NCI-H510A treated with DMSO at 0.1 percent for 48 hours (cell line): ENCODE measurements around the gene NUBP2.
A peak's percentile ranks its signal among the peaks of the same experiment; 100 is the strongest.

Experiments
- DNase-seq: peaks from one replicate; lab custom pipeline; 2025; lab: John Stamatoyannopoulos, UW

The NUBP2 gene

DNA sequence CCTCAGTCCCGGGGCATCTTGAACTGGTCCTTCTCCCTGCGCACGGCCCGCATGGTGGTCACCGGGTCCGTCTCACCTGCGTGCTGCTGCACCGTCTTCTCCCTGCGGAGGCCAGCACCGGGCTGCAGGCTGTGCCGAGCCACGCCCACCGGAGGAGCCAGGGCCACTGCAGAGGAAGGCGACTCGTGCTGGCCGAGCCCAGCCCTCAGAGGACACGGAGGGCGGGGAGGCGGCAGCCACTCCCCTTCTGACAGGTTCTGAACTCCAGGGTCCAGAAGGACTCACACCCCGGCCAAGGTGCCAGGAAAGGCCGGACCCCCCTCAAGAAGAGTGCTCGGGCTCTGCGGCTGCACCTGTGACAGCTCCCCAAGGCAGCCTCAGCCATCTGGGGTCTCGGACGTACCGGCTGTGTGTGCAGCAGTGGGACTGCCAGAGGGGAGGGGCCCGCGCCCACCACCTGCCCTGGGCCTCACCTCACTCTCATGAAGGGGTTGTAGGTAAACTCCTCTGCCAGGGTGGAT, 26.6 kb downstream of the NUBP2 start:
- no peak for DNase-seq

DNA sequence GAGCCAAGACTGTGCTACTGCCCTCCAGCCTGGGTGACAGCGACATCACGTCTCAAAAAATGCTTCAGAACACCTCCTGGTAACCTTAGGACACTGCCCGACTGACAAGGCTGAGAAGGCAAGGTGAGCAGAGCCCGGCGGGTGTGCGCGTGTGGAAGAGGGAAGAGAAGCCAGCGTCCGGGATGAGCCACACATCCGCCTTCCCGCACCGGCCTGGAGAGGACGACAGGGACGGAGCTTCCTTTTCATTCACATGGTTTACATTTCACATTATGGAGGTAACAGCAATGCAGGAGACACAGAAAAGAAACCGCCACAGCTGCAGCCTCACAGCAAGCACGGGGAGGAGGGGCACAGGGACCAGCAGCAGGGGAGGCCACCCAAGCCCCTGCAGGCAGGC, 27.3 kb downstream of the NUBP2 start:
- no peak for DNase-seq

DNA sequence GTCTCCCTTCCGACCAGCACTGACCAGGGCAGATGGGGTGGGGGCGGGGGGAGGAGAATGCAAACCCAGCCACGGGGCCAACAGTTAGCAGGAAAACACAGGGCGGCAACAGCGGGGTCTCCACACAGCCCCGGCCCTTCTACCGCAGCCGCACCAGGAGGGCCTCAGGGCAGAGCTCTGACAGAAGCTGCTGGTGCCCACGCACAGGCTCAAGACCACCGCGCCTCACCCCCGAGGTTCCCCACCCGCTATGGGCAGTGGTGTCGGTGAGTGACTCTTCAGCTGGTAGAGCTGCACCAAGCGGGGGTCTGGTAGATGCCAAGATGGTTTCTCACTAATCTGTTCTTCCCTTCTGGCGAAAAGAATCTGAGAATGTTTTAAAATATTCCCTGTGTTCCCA, 27.8 kb downstream of the NUBP2 start:
- no peak for DNase-seq

DNA sequence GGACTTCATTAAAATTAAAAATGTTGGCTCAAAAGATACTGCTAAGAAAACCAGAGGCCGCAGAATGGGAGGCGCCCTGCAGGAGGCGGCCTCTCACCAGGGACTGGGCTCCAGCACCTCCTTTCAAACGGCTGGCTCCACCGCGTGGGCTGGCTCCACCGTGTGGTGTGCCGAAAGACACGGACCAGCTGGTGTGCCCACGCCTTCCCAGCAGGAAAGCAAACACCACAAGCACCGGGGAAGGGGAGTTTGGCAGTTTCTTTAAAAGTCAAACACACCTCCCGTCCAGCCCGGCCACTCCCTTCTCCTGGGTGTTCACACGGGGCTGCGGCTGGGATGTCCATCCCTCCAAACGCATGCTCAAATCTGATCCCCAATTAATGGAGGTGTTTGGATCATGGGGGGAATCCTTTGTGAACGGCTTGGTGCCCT, 30.0 kb downstream of the NUBP2 start:
- peak; percentile 32 for DNase-seq

DNA sequence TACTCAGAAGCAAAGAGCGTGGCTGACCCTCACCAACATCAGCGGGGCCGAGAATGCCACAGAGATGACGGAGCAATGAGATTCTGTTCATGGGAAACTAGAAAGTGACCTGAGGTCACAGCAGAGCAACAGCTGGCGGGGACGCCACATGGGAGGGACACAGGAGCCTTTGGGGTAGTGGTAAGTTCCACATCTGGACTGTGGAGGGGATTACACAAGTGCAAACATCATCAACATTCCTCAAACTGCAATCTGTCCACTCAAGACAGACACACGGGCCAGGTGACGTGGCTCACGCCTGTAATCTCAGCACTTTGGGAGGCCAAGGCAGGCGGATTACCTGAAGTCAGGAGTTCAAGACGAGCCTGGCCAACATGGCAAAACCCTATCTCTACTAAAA, 32.7 kb downstream of the NUBP2 start:
- DNase-seq = no peak

DNA sequence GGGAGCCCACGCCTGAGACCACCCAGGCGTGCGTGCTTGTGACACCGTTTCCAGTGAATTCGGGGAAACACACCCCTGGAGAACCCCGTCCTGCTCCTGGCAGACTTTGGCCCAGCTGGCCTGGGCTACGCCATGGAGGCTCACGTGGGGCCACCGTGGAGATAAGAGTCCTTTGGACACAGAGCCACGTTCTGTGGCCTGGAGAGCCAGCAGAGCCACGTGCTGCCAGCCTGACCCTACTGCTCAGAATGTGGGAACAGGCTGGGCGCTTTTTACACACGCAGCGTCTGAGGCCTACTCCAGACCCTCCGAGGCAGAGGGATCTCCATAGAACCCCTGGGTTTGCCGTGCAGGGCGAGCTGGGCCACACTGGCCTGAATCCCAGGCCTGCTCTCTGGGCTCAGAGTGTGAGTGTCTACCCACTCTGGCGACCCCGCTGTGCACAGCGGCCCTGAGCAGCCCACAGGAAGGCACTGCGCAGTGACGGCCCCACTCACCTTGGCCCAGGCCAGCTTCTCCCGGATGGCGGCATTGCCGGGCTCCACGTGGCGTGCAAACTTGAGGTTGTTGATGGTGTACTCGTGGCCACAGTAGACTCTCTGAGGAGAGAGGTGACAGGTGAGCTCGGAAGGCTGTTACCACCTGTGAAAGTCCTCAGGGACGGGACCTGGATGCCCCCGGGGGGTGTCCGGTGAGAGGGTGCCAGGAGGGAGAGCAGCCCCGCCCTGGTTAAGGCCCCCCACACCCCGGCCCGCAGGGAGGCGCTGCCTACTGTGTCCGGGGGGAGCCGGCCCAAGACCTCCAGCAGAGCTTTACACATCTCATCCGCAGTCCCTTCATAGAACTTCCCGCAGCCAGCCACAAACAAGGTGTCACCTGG, 33.9 kb downstream of the NUBP2 start:
- no peak for DNase-seq

DNA sequence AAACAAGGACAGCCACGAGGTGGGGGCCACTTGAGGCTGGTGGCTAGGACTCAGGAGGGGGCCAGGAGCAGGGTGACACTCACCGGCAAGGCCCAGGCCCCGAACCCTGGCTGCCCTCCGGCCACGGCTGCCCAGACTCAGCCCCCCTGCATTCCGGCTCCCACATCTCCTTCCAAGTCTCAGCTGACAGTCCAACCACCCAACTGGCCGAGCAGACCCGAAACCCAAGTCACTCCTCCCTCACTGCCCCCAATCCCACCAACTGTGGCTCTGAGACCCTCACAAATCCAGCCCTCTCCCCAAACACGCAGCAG, 34.5 kb downstream of the NUBP2 start:
- DNase-seq = no peak

DNA sequence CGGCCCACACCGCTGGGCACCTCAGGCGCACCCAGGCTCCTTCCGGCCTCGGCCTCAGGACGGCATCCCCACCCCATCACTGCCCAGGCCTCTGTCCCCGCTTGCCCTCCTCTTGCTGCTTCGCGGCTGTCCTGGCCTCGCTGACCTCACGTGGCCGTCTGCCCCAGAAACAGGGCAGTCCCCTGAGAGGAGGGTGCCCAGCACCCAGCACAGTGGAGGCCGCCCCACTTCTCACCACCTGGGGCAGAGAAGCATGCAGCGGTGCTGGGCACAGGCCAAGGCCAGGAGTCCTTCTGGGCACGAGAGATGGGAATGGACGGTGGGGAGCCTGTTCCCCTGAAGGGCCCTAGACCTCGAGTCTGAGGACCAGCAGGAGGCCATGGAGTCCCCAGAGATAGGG, 35.0 kb downstream of the NUBP2 start:
- DNase-seq = no peak

DNA sequence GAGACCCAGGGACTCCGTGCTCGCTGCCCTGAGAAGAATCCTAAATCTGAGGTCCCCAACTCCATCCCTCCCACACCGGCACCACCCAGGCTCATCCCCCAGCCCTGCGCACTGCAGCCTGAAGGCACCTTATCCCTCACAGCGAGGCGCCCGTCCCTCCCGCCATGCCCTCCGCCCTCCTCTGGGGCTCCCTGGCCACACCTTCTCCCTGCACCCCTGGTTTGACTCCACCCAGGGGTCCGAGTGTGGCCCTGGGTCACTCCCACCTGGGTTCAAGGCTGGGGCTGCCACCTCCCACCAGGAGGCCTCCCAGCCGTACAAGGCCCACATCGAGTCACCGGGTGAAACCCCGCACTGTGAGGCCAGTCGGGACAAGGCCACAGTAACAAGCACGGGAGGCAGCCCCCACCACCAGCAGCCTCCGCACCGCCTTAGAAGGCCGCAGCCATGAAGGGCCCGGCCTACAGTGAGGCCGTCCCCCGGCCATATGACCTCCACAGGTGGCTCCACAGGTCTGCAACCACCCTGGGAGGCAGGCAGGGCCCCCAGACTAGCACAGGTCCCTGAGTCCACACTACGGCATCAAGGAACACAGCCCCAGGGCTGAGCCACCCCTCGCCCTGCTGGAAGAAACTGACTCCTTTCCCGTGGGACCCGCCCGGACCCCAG, 35.6 kb downstream of the NUBP2 start:
- no peak for DNase-seq

DNA sequence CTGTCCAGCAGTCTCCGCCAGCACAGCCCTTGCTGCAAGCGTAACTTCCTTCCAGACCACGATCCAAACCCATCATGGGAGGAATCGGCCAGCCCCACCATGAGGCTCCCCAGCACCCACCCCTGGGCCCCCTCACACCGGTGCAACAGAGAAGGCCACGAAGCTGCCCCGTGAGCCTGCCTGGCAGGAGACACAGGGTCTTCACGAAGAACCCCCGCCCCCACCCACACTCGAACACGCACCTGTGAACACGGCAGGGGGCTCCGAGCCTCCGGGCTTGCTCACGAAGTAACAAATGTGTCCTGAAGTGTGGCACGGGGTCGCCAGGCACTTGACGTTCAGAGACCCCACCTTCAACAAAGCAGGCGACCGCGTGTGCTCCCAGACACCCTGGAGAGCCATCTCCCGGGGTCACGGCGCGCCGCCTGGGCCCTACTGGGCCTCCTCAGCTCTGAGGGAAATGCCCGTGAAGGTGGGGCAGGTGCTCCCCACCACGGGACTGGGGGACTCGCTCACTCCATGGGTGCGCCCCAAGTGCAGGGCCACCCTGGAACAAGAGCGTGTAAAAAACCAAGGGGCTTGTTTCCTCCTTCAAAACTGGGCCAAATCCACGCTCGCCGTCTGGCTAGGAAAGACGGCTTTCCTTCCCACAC, 36.2 kb downstream of the NUBP2 start:
- DNase-seq = no peak

DNA sequence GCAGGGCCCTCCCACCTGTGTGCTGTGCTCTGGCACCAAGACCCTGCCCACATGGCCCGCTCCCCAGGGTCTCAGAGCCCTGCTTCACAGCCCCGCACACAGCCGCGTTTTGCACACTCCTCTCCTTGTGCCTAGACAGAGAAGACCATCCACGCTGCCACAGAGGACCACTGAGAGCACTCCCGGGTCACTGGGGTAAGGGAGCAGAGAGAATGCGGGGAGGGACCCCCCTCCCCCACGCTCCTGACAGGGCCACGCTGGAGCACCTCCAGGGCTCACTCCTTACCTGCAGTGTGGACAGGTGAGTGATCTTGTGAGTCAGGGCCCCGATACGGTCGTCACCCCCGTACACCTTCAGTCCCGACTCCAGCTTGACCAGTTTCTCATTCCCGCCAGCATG, 36.9 kb downstream of the NUBP2 start:
- DNase-seq = no peak

DNA sequence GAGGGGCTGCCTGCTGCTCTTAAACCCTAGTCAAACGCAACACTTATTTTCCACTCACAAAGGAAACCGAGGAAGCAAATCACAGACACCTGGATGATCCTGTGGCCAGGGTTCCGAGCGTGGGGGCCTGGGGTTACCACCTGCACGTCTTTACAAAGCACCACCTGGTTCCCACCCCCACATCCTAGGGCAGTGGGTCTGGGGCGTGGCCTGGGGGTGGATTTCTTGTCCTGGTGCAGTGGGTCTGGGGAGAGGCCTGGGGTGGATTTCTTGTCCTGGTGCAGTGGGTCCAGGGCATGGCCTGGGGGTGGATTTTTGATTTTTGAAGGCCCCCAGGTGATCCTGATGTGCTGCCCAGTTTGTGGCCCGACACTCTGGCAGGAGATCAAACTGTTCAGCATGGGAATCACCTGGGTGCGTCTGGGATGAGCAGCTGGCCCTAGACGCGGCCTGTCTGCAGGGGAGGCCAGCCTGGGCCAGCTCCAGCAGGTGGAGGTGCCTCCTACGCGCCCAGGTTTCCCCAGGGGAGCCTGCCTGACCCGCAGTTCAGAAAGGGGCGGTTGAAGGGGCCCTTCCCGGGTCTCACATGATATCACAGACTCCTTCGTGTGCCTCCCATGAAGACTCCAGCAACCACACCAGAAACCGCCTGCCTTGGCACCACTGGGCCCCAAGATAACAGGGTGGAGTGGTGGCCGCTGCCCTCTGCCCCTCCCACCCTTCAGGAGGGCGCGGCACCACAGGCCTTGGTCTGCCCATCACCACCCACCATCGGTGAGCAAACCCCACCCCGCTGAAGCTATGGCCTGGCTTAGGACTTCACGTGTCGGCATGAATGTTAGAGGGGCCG, 37.6 kb downstream of the NUBP2 start:
- DNase-seq = no peak

DNA sequence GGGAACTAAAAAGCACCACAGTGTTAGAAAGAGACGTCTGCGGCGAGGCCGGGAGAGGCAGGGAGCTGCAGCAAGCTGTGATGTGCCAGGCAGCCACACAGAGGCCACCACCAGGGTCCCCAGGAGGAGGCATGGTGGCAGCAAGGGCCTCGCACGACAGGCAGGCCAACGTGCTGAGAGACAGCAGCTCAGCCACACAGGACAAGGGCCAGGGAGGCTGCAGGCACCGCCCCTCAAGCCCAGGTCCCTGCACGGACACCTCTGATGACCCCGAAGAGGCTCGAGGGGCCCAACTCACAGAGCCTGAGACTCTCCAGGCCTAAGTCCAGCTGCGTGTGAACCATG, 38.2 kb downstream of the NUBP2 start:
- no peak for DNase-seq

DNA sequence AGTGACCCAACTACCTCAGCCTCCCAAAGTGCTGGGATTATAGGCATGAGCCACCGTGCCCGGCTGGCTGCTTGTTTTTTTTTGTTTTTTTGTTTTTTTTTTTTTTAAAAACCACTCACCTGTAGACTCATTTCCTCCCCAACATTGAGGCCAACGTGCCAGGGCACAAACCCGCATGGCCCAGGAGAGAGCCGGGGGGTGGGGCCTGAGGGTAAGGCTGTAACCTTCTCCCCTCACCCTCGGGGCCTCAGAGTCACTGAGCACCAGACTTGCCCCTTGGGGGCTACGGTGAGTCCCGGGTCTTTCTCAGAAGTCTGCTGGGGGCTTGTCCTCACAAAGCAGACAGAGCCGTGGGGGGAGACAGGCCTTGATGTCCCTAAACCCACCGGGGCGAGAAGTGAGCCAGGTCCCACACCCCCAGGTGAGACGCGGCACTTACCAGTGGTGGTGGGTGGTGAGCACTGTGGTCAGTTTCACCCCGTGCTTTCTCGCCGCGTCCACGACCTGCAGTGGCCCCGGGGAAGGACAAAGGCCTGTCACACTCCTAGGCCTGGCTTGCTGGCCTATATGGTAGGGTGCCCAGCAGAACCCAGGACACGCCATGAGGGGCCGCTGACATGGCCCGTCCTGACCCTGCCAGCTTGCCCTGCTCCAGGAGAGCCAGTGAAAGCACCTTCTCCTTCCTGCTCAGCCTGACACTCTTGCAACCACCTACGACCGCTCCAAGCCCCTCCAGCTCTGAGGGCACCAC, 39.3 kb downstream of the NUBP2 start:
- no peak for DNase-seq

DNA sequence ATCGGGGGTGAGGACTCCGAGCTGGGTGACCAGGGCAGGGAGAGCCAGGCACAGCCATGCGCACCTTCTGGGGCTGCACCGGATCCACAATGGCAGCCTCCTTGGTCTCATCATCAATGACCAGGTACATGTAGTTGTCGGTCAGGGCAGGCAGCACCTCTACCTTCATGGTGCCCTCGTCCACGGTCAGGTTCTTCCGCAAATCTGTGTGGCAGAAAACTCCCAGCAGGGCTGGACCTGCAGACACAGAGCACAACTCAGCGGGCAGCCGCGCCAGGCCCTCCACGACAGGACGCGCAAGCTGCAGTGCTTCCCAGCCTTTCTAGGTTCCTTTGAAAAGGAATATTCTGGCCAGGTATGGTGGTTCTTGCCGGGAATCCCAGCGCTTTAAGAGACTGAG, 40.0 kb downstream of the NUBP2 start:
- DNase-seq = no peak

DNA sequence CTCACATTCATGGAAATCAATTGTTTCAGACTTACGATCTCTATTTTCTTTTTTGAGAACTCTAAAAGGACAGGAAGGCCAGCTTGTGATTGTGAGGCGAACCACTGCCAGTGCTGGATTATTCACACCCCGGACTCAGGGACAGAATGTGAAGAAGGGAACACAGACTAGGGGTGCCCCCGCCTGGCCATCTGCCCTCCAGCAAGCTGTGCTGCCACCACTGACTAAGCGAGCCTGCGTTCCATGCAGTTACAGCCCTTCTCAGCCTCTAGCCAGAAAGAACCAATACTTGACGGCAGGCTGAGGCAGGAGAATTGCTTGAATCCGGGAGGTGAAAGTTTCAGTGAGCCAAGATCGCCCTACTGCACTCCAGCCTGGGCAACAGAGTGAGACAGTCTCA, 41.1 kb downstream of the NUBP2 start:
- no peak for DNase-seq

DNA sequence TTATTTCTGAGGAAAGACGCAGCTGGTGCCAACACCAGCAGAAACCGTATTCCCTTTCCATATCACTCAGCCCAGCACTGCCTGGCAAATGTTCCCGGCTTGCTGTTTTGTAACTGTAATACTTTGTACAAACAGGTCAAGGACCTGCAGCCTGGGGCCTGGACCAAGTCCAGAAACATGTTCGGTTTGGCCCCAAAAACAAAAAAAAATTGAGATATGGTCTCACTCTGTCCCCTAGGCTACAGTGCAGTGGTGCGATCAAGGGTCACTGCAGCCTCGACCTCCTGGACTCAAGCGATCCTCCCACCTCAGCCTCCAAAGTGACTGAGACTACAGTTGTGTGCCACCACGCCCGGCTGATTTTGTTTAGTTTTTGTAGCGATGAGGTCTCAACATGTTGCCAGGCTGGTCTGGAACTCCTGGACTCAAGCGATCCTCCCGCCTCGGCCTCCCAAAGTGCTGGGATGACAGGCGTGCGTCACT, 42.7 kb downstream of the NUBP2 start:
- DNase-seq = no peak

DNA sequence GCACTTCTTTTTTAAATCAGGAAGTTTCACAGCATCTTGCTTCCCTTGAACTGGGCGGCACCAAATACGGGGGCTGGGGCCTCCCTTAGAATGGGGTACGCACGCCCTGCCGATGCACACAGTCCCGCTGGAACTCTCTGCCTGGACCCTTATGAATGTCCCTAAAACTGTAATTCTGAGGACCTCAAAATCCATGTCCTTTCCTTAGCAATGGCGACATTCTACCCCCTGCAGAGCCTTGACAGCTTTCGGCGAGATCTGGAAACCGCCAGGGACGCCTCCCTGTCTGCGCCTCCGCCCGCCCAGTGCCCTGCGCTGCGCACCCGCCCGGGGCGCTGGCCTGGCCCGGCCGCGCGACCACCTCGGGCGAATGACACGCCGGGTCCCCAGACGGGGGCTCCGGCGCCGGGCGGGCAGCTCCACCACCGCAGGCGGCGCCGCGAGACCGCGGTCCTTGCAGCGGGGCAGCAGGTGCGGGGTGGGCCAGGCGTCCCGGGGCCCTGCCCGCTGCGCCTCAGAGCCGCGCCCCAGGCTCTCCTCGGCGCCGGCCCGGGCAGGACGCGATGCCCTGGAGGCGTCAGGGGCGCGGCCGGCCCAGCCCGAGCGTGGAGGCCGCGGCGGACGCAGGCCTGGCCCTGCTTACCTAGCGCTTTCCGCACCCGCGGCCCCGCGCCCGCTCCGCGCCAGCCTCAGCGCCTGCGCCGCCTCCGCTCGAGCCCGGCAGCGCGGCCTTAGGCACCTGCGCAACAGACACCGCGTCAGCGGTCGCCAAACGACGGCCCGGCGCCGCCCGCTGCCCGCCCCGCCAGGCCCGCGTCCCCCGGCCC, 43.3 kb downstream of the NUBP2 start:
- no peak for DNase-seq

DNA sequence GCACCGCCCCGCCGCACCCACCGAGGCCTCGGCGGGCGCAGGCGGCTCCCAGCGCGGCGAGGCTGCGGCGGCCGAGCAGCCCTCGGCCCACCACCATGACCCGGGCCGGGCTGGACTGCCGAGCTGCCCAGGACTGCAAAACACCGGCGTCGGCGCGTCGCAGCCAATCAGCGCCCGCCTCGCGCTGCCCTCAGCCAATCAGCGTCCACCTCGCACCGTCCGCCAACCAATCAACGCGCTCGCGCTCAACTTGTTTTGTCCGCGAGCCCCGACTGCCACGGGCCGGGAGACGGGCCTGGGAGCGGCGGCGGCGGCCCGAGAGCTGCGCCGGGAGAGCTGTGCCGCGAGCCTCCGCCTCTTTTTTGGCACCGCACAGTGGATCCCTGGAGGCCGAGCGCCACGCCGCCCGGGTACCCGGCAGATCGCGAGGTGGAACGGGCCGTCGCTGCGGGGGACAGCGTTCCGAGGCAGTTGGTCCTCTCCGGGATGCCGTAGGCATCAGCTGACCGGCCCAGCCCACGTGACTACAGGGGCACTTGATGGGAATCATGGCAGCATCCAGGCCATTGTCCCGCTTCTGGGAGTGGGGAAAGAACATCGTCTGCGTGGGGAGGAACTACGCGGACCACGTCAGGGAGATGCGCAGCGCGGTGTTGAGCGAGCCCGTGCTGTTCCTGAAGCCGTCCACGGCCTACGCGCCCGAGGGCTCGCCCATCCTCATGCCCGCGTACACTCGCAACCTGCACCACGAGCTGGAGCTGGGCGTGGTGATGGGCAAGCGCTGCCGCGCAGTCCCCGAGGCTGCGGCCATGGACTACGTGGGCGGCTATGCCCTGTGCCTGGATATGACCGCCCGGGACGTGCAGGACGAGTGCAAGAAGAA, 44.2 kb downstream of the NUBP2 start, which contains the start of the genes FAHD1 and HAGH:
Gene FAHD1, plus strand, starts transcription at position 516 of the 883 bp plus-strand sequence. Its CDS starts 33 bp downstream, at position 549.
Gene HAGH, minus strand, starts transcription at position 135 of the 883 bp plus-strand sequence. Its CDS starts 38 bp downstream, at position 97.
- DNase-seq = peak; percentile 75
